Measurements from ENCODE around the gene RNF220.

DNA sequence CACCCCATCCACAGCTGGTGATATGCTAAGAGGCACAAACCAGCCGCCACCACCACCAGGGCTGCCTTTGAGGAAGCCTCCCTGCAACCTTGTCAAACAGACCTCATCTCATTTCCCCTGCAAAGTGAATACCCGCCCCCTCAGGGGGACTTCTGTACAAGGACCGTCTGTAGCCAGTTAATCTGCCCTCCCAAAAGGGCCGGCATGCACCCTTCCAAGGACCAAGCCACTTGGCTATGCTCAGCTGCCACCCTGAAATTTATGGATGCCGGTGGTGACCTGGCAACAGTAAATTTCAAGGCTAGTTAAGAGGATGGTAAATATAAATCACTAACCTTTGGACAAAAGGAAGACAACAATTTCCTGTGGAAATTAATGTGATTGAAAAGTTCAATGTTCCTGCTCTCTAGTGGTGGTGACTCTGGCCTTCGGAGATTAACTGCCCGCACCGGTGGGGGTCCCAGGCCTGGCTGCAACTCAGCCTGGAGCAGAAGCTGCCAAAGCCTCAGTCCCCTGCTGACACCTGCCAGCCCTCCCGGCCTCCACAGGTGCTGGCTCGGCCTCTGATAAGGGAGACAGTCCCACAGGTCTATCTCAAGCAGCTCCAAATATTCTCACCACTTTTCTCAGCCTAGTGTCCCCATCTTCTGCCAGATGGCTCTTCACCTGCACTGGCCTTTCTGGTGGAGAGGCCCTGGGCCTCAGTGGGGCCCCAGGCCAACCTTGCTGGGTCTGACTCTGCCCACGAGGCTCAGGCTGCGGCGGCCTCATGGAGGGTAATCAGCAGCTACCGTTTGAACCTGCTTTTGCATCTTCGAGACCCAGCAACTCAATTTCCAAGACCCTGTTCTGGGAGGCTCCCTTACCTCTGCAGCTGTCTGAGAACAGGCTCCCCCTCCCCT lies 257.0 kb downstream of the RNF220 start:
- TF ChIP-seq, protein P1, sequence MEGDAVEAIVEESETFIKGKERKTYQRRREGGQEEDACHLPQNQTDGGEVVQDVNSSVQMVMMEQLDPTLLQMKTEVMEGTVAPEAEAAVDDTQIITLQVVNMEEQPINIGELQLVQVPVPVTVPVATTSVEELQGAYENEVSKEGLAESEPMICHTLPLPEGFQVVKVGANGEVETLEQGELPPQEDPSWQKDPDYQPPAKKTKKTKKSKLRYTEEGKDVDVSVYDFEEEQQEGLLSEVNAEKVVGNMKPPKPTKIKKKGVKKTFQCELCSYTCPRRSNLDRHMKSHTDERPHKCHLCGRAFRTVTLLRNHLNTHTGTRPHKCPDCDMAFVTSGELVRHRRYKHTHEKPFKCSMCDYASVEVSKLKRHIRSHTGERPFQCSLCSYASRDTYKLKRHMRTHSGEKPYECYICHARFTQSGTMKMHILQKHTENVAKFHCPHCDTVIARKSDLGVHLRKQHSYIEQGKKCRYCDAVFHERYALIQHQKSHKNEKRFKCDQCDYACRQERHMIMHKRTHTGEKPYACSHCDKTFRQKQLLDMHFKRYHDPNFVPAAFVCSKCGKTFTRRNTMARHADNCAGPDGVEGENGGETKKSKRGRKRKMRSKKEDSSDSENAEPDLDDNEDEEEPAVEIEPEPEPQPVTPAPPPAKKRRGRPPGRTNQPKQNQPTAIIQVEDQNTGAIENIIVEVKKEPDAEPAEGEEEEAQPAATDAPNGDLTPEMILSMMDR (IDR thresholded peaks at IDR 0.05), result no peak
- no peak for TF ChIP-seq POLR2A (IDR thresholded peaks at IDR 0.05)

All from body of pancreas (tissue), 4 donors.